CD1c-positive myeloid dendritic cell (primary cell): ENCODE measurements around the gene ATP8B3.

ENCODE experiments used
- DNase-seq: peaks from one replicate; pipeline ENCODE4 v3.0.0-alpha.2; 2016; ENCODE audit errors: extremely low spot score

The ATP8B3 gene

DNA sequence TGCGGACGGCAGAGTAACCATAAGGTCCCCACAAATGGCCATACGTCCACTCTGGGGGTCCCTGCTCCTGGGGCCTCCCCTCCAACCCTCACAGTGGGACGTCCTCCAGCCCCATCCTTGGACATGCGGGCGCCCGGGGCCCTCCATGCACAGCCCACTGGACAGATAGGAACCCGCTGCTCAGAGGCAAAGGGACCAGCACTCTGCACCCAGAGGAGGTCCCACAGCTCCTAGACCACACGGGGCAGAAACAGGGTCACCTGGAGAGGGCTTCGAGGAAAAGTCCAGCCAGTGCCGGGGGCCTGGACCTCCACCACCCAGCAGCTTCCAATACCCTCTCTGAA lies 25.1 kb upstream of the ATP8B3 start:
- DNase-seq: no peak

DNA sequence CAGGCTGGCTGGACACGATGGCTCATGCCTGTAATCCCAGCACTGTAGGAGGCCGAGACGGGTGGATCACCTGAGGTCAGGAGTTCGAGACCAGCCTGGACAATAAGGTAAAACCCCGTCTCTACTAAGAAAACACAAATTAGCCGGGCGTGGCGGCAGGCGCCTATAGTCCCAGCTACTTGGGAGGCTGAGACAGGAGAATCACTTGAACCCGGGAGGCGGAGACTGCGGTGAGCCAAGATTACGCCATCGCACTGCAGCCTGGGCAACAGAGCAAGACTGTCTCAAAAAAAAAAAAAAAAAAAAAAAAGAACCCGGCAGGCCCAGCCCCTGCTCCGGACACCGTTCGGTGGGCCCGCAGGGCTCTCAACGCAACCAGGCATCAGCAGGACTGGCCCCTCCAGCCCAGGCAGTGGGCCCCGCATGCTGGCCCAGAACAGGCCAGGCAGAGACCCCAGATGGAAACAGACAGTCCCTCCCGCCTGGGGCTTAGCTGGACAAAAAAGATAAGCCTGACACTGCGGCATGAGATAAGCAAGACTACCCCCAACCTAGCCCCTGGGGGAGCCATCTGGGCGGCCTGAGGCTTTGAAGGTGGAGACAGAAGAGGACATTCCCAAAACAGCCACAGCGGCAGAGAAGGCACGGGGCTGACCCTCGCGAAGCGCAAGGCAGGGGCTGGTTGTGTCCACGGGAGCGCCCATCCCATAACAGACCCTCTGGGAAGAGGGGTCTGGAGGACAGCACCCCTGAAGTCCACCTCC lies 24.6 kb upstream of the ATP8B3 start:
- DNase-seq: no peak

DNA sequence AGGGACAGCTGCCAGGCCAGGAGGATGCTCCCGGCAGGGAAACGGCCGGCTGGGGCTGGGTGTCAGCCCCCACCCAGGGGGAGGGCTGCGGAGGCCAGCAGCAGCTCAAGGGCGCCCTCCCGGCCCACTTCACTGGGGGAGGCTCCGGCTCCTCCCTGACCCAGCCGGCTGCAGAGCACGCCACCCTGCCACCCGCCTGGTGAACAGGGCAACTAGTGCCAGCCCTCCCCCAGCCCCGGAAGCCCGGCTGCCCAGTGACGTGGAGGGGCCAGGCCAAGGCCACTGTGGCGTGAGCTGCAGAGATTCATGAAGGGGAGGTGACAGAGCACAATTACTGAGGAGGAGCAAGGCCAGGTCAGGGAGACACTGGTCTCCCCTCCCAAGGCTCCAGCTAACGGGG lies 21.5 kb upstream of the ATP8B3 start:
- no peak for DNase-seq

DNA sequence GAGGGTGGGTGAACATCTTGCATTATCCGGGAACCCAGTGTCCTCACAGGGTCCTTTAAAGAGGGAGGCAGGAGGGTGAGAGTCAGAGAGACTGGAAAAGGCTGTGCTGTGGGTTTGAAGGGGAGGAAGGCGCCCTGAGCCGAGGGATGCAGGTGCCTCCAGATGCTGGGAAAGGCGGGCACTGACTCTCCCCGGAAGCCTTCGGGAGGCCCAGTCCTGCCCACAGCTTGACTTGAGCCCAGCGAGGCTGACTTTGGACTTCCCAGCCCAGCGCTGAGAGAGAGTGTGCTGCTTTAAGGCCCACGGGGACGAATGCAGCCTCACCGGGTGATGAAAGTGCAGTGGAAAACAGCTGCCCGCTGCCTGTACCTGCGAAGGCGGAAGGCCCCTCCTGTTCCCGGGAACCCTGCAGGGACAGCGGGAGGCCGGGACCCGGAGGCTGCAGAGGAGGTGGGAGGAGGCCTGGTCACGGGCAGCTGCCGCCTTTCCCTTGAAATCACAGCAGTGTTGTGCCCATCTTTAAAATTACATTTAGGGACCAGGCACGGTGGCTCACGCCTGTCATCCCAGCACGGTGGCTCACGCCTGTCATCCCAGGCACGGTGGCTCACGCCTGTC lies 20.1 kb upstream of the ATP8B3 start:
- DNase-seq: no peak

DNA sequence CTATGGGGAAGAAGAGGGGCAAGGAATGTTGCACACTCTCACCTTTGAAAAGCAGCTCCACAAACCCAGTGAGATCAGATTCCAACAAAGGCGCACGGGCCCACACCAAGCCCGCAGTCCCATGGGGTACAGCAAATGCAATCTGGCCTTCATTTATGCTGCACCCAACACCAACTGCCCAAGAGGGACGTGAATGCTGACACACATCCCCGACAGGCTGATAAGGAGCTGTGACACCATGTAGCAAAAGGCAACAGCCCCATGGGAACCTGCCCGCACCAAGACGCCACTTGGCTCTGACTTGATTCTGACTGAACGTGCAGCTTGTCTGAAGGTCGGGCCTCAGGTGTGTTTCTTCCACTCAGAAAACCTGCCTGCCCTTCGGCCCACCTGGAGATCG lies 18.9 kb upstream of the ATP8B3 start:
- DNase-seq: no peak

DNA sequence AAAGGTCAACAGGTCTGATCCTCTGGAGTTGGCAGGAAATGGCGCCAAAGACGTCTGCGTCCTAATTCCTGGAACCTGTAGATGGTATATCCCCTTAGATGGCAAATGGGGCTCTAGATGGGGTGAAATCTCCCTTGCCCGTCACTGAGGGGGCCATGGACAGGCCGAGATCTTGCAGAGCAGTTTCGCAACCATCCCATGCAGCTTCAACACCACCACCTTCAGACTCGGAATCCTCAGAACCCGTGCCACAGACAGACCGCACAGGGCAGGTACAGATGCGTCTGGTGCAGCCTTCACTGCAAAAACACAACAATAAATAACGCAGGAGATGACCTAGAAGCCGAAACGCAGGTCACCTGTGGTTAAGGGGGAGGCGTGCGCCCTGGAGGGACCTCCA lies 18.5 kb upstream of the ATP8B3 start:
- no peak for DNase-seq

DNA sequence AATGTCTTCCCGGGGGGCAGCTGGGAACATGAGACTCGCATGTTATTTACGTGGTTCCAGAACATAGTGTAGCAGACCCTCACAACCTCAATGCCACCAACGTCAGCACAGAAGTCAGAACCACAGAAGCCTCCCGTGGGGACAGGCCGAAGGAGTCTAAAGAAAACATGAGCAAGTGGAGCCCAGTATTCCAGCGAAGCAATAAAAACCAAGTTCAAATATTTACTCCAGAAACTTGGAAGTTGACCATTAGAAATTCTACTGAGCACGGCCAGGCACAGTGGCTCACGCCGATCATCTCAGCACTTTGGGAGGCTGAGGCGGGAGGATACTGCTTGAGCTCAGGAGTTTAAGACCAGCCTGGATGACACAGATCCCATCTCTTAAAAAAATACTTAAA lies 17.9 kb upstream of the ATP8B3 start:
- DNase-seq: no peak

DNA sequence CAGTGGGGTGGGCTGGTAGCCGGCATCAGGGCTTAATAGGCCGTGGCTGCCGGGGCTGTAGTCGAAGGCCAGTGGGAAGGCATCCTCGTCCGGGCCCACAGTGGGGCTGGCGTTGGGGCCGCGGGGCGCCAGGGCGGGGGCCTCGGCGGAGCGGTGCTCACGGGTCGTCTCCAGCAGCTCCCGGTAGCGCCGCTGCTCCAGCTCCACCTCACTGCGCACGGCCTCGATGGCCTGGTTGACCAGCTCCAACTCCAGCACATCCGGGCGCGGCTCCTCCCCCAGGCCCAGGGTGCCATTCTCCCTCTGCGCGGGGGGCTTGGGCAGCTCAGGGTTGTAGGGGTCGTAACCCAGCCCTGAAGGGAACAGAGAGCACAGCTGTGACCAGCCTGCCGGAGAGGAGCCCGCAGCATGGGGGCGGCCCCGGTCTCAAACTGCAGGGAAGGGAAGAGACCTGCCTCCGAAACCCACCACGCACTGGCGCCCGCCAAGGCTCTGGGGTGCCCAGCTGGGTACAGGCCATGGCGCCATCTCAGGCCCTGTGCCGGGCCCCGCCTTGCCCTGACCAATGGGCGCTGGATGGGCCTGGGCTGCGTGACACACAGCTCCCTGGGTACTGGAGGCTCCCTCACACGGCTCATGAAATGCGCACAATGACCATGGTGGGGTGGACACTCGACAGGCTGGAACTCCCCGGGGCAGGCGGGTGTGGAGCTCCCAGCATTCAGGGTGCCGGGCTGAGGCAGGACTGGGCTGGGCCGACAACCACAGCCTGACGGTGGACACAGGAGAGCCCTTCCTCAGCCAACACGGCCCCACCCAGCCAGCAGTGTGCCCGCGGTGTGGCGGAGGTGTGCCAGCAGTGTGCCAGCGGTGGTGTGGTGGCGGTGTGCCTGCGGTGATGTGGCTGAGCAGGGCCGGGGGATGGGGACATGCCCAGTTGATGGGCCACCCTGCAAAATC lies 16.5 kb upstream of the ATP8B3 start:
- no peak for DNase-seq

DNA sequence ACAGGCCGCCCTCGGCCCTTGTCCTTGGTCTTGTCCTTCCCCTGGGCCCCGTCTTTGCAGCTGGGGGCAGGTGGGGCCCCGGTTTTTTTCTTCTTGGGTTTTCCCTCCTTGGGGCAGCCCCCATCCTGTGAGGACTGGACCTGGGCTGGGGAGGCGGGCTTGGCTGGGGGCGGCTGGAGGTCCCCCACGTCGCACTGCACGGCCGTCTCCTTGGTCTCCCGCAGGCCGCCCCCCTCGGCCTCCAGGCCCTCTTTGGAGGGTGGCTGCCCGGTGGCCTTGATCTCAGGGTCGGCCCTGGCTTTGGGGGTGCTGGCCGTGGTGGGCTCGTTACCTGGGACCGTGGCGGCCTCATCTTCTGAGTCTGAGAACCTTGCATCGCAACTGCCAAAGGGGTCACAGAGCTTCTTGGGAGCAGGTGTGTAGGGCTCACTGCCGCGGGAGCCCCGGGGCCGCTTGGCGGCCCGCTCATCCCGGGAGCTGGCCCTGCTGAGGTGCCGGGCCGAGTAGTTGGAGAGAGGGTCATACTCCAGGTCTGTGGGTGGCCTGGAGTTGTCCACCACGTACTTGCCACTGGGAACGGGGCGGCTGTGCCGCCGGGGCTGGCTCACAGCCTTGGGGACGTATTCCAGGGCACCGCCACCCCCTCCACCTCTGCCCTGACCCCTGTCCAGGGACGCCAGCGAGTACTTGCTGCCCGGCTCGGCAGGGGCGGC lies 15.6 kb upstream of the ATP8B3 start:
- no peak for DNase-seq

DNA sequence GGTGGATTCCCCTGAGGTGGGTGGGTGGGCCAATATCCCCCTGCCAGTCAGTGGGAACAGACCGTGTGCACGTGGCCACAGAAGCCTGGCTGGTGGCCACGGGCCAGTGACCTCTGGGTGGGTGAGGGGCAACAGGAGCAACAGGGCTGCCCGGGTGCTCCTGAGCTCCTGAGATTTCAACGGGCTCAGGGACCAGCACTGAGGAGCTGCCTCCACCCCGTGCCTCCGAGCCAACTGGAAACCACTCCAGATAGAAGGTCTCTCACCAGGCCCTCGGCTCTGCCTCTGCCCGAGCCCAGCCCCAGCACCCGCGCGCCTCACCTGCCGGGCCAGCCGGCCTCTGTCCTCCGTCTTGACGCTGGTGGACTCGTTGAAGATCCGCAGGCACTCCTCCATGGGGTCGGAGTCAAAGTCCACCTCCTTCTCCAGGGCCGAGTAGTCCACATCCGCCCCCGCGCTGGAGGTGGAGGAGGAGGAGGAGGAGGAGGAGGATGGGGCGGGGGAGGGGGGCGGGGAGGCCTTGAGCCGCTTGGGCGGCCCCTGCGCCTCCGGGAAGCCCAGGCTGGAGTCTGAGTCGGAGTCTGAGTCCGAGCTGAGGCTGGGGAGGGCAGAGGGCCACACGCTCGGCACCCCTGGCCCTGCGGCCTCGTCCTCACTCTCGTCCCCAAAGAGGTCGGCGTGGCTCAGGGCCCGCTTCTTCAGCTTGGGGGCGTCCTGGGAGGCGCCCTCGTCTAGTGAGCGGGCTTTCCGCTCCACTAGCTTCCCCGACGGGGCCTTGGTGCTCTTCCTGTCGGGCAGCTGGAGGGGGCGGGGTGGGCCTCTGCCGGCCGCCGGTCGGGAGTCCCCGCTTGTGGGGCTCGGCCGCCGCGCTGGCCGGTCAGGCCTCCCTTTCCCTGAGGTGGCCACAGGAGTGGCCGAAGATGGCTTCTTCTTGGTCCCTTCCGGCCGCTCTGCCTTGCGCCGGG lies 14.8 kb upstream of the ATP8B3 start:
- DNase-seq: no peak

DNA sequence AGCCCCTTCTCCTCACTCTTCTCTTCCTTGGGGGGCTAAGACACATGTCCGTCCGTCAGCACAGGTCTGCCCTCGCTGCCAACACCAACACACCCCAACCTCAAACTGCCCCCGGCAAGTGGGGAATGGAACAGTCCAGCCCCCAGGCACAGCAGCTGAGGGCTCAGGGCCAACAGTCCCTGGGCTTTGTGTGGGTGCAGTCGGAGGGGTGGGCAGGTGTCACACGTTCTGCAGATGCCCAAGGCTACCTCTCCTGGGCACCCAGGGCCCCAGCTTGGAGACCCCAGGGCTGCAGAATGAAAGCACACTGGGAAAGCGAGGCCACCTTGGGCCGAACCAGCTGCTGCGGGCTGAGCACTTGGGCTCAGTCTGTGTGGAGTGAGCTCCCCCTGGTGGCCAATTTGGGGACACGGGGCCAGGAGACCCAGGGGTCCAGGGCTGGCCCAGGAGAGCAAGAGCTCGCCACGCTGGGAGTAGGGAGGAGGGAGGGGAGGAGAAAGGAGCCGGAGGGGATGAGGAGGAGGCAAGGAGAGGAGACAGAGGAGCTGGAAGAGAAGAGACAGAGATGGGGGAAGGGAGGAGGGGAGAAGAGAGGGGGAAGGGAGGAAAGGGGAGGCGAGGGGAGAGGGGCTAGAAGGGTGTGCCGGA lies 14.0 kb upstream of the ATP8B3 start:
- peak; percentile 73 for DNase-seq

DNA sequence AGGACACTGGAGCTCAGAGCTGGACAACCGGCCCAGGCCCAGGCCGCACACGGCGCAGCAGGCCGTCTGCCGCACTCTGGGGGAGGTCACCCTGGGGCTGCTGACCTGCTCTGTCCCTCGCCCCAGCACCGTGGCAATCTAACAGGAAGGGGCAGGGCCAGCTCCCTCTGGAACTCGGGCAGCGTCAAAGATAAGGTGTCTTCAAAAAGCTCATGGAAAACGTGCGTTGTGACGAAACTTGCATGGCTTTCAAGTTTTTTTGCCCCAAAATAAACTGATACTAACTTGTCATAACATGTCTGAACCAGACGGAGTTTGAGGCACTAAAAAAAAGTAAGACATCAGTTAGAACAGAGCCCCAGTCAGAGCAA lies 12.2 kb upstream of the ATP8B3 start:
- no peak for DNase-seq

DNA sequence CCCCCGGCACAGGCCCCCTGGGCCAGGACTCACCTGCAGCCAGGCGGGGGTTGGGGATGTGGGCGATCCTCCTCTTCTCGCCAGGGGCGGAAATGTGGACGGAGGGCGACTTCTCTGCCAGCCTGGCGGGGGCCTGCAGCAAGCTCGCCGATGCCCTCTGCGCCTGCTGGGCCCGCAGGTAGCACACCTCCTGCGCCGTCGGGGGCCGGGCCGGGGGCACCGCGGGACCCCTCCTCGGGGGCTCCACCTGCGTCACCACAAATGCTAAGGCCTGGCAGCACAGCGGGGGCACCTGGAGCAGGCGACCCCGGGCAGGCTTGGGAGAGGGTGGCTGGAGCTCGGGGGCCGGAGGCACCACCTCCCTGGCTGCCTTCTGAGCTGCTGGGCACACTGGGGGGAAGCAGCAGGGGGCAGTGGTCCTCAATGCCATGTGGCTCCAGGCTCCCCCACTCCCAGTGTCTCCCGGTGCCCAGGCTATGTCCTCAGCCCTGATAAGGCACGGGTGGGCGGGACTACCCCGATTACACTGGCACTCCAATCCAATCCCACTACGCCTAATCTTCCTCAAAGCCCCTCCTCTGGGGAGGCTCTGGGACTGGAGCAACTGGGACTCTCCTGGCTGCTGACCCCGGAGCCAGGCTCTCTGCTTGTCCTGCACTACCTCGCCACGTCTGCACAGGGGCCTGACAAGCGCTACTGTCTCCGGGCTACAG lies 11.6 kb upstream of the ATP8B3 start:
- no peak for DNase-seq

DNA sequence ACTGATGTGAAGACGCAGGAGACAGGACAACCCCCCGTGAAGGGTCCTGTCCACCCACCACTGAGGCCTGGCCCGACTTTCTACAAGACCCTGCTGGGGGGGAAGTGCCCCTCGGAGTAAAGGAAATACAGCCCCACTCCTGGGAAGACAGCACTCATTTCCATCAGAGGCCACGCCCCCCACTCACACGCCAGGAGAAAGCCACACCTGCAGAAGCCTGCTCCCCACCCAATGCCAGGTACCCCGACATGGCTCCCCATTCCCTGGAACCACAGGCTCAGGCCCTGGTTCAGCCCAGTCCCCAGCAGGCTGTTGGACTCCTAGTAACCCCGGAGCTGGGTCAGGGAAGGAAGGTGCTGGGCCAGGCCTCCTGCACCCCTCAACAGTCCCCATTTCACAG lies 10.9 kb upstream of the ATP8B3 start:
- no peak for DNase-seq

DNA sequence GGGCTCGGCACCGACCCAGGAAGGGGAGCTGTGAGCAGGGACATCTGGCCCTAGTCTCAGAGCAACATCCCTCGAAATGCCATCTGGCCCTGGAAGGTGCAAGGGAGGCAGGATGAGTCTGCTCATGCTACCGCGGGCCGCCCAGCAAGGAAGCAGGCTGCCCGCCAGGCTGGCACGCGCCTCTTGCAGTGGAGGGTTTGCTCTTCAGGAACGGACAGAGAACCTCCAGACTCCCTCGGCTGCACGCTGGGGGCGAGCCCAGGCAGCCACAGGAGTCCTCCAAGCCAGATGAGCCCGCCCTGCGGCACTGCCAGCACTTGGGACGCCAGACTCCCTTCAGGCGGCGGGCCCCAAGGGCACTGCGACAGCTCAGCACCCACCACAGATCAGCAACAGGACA lies 10.1 kb upstream of the ATP8B3 start:
- DNase-seq: no peak

DNA sequence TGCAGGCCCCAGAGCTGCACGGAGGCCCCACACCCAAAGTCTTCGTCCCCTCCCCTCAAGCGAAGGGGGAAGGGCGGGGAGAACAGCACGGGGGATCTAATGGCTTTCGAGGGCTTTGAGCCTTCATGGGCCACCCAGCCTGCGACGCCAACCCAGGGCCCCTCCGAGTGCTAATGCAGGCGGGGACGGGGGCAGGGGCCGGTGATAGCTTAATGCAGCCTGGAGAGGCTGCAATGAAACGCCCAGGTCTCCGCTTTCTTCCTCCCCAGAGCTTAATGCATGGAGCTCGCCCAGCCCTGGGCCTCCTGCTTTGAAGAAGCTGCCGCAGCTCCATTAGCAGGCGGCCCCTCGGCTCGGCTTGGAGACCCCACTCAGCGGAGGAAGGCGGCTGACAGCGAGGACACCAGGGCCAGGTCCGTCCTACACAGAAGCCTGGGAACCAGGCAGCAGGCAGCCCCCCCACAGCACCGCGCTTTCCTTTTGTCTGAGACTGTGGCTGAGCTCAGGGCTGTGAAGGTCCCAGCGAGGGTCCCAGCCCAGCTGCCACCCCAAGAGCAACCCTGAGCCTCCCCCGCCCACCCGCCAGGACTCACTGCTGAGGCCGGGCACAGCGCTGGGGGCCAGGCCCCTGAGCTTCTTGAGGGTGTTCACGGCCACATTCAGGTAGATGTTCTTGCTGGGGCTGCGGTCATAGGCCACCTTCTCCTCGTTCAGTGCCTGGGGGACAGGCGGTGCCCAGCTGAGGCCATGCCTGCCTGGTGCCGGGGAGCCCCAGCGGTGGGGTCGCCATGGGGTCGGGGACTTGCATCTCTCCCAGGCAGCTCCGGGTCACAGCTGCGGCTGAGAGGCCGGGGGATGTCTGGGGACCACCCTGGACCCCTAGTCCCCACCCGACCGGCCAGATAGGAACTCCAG lies 7.5 kb upstream of the ATP8B3 start:
- DNase-seq: no peak

DNA sequence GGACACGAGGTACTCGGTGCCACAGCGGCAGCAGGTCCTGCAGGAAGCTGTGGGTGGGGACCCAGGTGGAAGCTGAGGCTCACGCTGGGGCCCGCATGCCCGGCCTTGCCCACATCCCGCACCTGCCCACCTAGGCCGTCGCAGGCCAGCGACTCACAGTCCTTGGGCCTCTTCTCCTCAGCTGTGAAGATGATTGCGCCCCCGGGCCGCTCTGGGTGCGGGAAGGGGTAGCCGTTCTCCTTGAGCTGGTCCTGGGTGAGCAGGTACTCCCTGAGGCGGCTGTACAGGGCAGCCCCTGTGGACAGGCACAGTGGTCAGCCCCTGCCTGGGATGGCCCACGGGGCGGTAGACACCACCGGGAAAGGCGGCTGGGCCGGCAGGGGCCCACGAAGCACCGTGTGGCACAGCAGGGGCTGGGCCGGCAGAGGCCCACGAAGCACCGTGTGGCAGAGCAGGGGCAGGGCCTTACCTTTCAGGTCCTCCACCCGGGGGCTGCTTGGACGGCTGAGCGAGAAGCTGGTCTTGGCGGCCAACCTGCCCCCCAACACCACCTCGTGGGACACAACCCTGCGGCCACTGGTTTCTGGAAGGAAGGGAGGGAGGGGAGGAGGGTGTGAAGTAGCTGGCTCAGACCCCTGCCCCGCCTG lies 6.6 kb upstream of the ATP8B3 start:
- DNase-seq: no peak

DNA sequence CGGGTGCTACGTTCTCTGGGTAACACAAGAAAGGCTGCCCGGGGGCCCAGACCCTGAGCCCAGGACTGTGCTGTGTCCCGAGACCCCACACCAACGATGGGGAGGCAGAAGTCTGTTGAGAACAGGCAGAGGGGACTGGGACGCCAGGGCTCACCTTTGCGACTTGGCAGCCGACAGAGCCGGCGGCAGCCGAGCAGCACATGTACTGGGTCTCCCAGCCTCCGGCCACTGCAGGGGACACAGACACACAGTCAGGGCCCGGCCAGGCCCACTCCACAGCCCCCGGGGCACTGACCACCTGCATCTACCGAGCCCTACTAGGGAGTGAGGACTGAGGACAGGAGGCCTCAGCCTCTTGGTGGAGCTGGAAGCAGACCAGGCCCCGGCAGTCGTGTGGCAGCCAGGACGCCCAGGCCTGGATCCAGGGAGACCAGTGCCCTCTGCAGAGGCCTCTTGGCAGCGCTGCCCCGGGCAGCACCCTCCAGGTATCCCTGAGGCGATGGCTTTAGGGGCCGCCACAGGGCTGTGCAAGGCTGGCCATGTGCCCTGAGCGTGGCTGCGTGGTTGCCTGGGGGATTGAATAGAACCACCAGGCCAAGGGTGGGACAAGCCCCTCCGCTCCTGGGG lies 5.6 kb upstream of the ATP8B3 start:
- DNase-seq: no peak
